ENCODE data around the gene SLC5A1. TPM values are rescaled to one million over a fixed set of nuclear protein-coding genes. Genes with fewer than 3 reads are reported as not detected.

Gene SLC5A1
- total and polyA plus RNA-seq, 2 donors = 0.24 to 0.52 TPM

DNA sequence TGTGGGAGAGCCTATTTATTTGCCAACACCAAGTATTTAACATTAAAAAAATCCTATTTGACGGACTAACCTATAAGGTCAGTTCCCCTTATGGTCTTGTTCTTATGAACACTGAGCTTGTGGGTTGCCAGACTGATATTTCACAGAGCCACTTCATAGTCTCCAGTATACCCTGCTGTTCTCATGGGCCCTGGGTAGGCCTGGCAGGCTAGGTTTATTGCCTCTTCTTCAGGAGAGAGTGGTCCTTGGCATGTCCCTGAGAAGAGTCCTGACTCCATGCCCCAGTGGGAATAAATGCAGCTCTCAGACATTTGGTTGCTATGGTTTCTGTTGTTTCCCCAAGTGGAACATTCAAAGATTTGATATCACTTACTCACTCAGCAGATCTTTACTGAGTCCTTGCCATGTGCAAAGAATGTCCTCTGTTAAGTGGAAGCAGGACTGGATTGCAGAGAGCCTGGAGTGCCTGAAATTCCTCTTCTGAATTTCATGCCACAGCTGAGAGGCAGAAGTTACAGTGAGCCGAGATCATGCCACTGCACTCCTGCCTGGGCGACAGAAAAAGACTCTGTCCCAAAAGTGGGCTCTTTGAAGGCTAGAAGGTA, 15.7 kb downstream of the SLC5A1 start:
- H3K4me1 ChIP-seq (ENCODE audit: control insufficient read depth in 2 of 2, insufficient read depth in 2 of 2, low read length in 2 of 2) = no peaks in the 10 kb centered on the region
- 84% methylated on average over 3 of the region's 3 CpGs for WGBS
- H3K27me3 ChIP-seq (ENCODE audit: control insufficient read depth in 2 of 2, insufficient read depth in 1 of 2, low read length in 1 of 2) = no peaks in the 10 kb centered on the region
- no peaks in the 10 kb centered on the region for H3K9me3 ChIP-seq (ENCODE audit: control insufficient read depth in 2 of 2, insufficient read depth in 1 of 2, low read length in 1 of 2)
- no peak overlapping the region for H3K4me3 ChIP-seq (ENCODE audit: low read length in 2 of 2)
- H3K27ac ChIP-seq (ENCODE audit: low read depth in 1 of 2, low read length in 1 of 2) = no peak overlapping the region
- DNase-seq (ENCODE audit: low read depth in 6 of 9, low spot score in 9 of 9) = no peak
- no peaks in the 10 kb centered on the region for H3K36me3 ChIP-seq (ENCODE audit: control insufficient read depth in 2 of 2, insufficient read depth in 2 of 2, low read length in 1 of 2)

DNA sequence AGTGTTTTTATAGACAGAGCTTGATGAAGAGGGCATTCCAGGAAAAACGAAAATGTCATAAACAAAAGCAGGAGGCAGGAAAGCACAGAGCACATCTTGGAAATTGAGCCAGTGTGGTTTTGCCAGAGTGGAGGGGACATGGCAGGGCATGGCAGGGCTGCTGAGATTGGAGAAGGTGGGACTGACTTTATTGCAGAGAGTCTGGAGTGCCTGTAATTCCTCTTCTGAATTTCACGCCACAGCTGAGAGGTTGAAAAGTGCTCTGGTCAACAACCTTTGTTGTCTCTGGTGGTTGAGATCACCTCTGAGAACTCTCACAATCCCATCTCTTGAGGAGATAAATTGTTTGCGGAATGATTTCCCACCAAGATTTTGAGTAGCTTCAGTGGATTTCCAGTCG, 16.4 kb downstream of the SLC5A1 start:
- H3K9me3 ChIP-seq (ENCODE audit: control insufficient read depth in 2 of 2, insufficient read depth in 1 of 2, low read length in 1 of 2) = no peaks in the 10 kb centered on the region
- H3K36me3 ChIP-seq (ENCODE audit: control insufficient read depth in 2 of 2, insufficient read depth in 2 of 2, low read length in 1 of 2) = no peaks in the 10 kb centered on the region
- H3K27ac ChIP-seq (ENCODE audit: low read depth in 1 of 2, low read length in 1 of 2) = no peak overlapping the region
- DNase-seq (ENCODE audit: low read depth in 6 of 9, low spot score in 9 of 9) = no peak
- WGBS = 82% methylated on average over 4 of the region's 4 CpGs
- H3K4me1 ChIP-seq (ENCODE audit: control insufficient read depth in 2 of 2, insufficient read depth in 2 of 2, low read length in 2 of 2) = no peaks in the 10 kb centered on the region
- no peak overlapping the region for H3K4me3 ChIP-seq (ENCODE audit: low read length in 2 of 2)
- H3K27me3 ChIP-seq (ENCODE audit: control insufficient read depth in 2 of 2, insufficient read depth in 1 of 2, low read length in 1 of 2) = no peaks in the 10 kb centered on the region

DNA sequence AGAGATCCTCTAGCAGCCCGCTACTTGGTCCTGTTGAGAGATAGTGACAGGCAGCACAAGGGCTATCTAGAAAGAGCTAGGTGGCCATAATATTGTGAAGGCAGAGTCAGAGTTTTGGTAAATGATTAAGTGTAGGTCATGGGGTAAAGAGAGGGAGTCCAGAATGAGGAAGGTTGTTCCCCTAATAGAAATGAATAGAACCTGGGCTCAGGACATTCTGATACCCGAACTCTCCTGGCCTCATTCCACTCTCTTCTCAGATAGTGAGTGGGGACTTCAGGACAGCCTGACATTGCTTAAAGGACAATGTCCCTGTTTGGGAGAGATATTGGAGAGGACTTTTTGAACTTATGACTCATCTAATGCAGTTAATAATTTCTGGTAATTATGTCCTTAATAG, 20.6 kb downstream of the SLC5A1 start:
- Histone ChIP-seq H3K27ac (ENCODE audit: low read depth in 1 of 2, low read length in 1 of 2) (no peak overlapping the region), H3K9me3 (ENCODE audit: control insufficient read depth in 2 of 2, insufficient read depth in 1 of 2, low read length in 1 of 2) (no peaks in the 10 kb centered on the region), H3K27me3 (ENCODE audit: control insufficient read depth in 2 of 2, insufficient read depth in 1 of 2, low read length in 1 of 2) (peaks cover 0 to 3% of the 10 kb centered on the region in 2 donors), H3K4me3 (ENCODE audit: low read length in 2 of 2) (no peak overlapping the region), H3K4me1 (ENCODE audit: control insufficient read depth in 2 of 2, insufficient read depth in 2 of 2, low read length in 2 of 2) (no peaks in the 10 kb centered on the region), H3K36me3 (ENCODE audit: control insufficient read depth in 2 of 2, insufficient read depth in 2 of 2, low read length in 1 of 2) (no peaks in the 10 kb centered on the region)
- WGBS = 89% methylated on average over 2 of the region's 2 CpGs
- DNase-seq (ENCODE audit: low read depth in 6 of 9, low spot score in 9 of 9) = no peak

DNA sequence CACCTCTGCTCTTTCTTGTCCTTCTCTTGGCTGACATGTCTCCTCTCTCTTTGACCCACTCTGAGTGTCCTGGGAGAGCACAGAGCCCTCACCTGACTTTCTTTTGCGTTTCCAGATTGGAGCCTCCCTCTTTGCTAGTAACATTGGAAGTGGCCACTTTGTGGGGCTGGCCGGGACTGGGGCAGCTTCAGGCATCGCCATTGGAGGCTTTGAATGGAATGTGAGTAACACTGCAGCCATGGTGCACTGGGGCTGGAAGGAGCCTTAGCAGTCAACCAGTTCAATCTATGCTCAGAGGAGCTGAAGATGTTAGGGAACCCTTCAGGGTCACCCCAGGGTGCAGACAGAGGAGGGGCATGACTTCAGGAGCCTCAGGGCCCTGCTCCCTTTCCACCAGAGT, 23.8 kb downstream of the SLC5A1 start:
- Histone ChIP-seq H3K9me3 (ENCODE audit: control insufficient read depth in 2 of 2, insufficient read depth in 1 of 2, low read length in 1 of 2) (no peaks in the 10 kb centered on the region), H3K4me1 (ENCODE audit: control insufficient read depth in 2 of 2, insufficient read depth in 2 of 2, low read length in 2 of 2) (no peaks in the 10 kb centered on the region), H3K27ac (ENCODE audit: low read depth in 1 of 2, low read length in 1 of 2) (no peak overlapping the region), H3K4me3 (ENCODE audit: low read length in 2 of 2) (no peak overlapping the region), H3K36me3 (ENCODE audit: control insufficient read depth in 2 of 2, insufficient read depth in 2 of 2, low read length in 1 of 2) (no peaks in the 10 kb centered on the region), H3K27me3 (ENCODE audit: control insufficient read depth in 2 of 2, insufficient read depth in 1 of 2, low read length in 1 of 2) (peaks cover 0 to 6% of the 10 kb centered on the region in 2 donors)
- WGBS = 85% methylated on average over 3 of the region's 3 CpGs
- DNase-seq (ENCODE audit: low read depth in 6 of 9, low spot score in 9 of 9) = no peak

DNA sequence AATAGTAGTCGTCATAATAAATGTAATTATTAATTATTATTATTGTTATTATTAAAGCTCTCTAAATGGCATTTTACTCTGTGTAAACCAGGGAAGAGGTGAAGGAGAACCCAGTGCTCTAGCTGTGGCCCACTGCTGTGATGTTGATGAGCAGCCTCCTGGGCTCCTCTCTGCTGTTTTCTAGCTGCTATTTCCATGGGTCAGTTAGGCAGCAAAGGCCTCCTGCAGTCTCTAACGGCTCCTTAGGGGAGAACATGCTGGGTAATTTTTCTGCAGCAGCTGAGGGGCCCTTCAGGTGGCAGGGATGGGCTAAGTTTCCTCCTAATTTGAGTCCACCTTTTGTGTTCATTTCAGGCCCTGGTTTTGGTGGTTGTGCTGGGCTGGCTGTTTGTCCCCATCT, 24.6 kb downstream of the SLC5A1 start:
- WGBS = 60% methylated on average over 2 of the region's 2 CpGs
- Histone ChIP-seq H3K4me3 (ENCODE audit: low read length in 2 of 2) (no peak overlapping the region), H3K27me3 (ENCODE audit: control insufficient read depth in 2 of 2, insufficient read depth in 1 of 2, low read length in 1 of 2) (peaks cover 0 to 6% of the 10 kb centered on the region in 2 donors), H3K36me3 (ENCODE audit: control insufficient read depth in 2 of 2, insufficient read depth in 2 of 2, low read length in 1 of 2) (no peaks in the 10 kb centered on the region), H3K9me3 (ENCODE audit: control insufficient read depth in 2 of 2, insufficient read depth in 1 of 2, low read length in 1 of 2) (no peaks in the 10 kb centered on the region), H3K27ac (ENCODE audit: low read depth in 1 of 2, low read length in 1 of 2) (no peak overlapping the region), H3K4me1 (ENCODE audit: control insufficient read depth in 2 of 2, insufficient read depth in 2 of 2, low read length in 2 of 2) (no peaks in the 10 kb centered on the region)
- no peak for DNase-seq (ENCODE audit: low read depth in 6 of 9, low spot score in 9 of 9)

DNA sequence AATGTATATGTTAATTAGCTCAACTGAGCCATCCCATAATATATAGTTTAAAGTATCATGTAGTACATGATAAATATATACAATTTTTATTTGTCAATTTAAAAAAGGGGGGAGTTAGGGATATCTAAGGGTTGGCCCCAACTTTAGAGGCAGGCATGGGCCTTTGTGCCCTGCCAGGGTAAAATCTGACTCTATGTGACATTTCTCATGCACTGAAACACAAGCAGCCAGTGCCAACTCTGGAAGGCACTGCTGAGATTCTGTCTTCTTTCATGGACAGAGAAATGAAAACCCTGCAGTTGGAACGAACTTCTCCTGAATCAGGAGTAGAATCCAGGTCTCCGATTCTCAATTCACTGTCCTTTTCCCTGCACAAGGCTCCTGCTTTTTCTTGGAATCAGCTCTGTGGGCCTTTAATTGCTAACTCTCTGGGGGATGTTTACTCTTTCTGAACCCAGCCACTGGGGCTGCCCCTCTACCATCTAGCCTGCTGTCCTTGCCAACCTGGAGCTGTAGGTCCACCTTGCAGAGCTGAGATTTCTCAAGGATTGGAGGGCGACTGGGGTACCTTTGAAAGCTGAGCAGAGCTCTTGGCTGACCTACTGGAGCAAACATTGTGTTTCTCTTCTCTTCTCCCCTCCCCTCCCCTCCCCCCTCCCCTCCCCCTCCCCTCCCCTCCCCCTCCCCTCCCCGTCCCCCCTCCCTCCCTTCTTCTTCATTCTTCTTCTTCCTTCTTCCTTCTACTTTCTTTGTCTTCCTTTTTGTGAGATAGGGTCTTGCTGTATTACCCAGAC, 26.7 kb downstream of the SLC5A1 start:
- Histone ChIP-seq H3K9me3 (ENCODE audit: control insufficient read depth in 2 of 2, insufficient read depth in 1 of 2, low read length in 1 of 2) (no peaks in the 10 kb centered on the region), H3K27ac (ENCODE audit: low read depth in 1 of 2, low read length in 1 of 2) (no peak overlapping the region), H3K4me3 (ENCODE audit: low read length in 2 of 2) (no peak overlapping the region), H3K4me1 (ENCODE audit: control insufficient read depth in 2 of 2, insufficient read depth in 2 of 2, low read length in 2 of 2) (no peaks in the 10 kb centered on the region), H3K36me3 (ENCODE audit: control insufficient read depth in 2 of 2, insufficient read depth in 2 of 2, low read length in 1 of 2) (no peaks in the 10 kb centered on the region), H3K27me3 (ENCODE audit: control insufficient read depth in 2 of 2, insufficient read depth in 1 of 2, low read length in 1 of 2) (peaks cover 0 to 6% of the 10 kb centered on the region in 2 donors)
- no peak for DNase-seq (ENCODE audit: low read depth in 6 of 9, low spot score in 9 of 9)
- 89% methylated on average over 3 of the region's 4 CpGs for WGBS

DNA sequence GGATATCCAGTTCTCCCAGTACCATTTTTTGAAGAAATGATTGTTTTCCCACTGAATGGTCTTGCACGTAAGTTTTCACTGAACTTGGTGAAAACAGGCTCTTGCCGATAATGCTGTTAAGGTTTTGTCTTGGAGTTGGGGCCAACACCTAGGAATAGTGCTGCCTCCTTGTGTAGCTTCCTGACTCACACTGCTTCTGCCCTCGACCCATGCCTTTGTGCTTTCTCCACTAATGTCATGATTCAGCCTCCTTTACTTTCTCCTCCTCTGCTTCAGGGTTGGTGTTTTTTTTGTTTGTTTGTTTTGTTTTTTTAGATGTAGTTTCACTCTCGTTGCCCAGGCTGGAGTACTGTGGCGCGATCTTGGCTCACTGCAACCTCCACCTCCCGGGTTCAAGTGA, 30.2 kb downstream of the SLC5A1 start:
- WGBS = 92% methylated on average over 7 of the region's 7 CpGs
- Histone ChIP-seq H3K36me3 (ENCODE audit: control insufficient read depth in 2 of 2, insufficient read depth in 2 of 2, low read length in 1 of 2) (no peaks in the 10 kb centered on the region), H3K27me3 (ENCODE audit: control insufficient read depth in 2 of 2, insufficient read depth in 1 of 2, low read length in 1 of 2) (peaks cover 0 to 9% of the 10 kb centered on the region in 2 donors), H3K9me3 (ENCODE audit: control insufficient read depth in 2 of 2, insufficient read depth in 1 of 2, low read length in 1 of 2) (no peaks in the 10 kb centered on the region), H3K27ac (ENCODE audit: low read depth in 1 of 2, low read length in 1 of 2) (no peak overlapping the region), H3K4me1 (ENCODE audit: control insufficient read depth in 2 of 2, insufficient read depth in 2 of 2, low read length in 2 of 2) (no peaks in the 10 kb centered on the region), H3K4me3 (ENCODE audit: low read length in 2 of 2) (no peak overlapping the region)
- DNase-seq (ENCODE audit: low read depth in 6 of 9, low spot score in 9 of 9) = no peak

DNA sequence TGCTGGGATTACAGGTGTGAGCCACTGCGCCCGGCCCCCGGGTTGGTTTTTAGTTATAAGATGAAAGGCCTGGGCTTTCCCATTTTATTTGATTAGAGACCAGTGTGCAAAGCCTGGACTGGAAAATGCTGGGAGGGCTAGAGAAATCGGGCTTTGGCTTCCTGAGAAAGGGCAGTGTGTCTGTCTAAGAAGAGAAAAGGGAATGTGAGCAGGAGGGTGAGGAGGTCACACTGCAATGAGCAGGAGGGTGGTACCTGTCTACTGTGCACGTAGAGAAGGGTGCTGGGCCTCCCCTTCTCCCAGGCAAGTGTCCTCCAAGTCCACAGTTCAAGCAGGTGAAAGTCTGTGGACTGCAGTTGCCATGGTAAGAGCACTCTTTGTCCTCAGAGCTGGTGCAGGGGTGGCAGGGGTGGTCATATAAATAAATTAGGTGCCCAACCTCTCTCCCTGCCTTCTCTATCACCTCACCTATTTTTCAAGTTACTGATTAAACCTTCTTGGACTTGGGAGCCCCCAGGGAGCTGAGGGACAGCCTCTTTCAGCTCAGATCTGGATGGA, 30.8 kb downstream of the SLC5A1 start:
- Histone ChIP-seq H3K4me1 (ENCODE audit: control insufficient read depth in 2 of 2, insufficient read depth in 2 of 2, low read length in 2 of 2) (no peaks in the 10 kb centered on the region), H3K27me3 (ENCODE audit: control insufficient read depth in 2 of 2, insufficient read depth in 1 of 2, low read length in 1 of 2) (peaks cover 0 to 9% of the 10 kb centered on the region in 2 donors), H3K9me3 (ENCODE audit: control insufficient read depth in 2 of 2, insufficient read depth in 1 of 2, low read length in 1 of 2) (no peaks in the 10 kb centered on the region), H3K4me3 (ENCODE audit: low read length in 2 of 2) (no peak overlapping the region), H3K36me3 (ENCODE audit: control insufficient read depth in 2 of 2, insufficient read depth in 2 of 2, low read length in 1 of 2) (no peaks in the 10 kb centered on the region), H3K27ac (ENCODE audit: low read depth in 1 of 2, low read length in 1 of 2) (no peak overlapping the region)
- DNase-seq (ENCODE audit: low read depth in 6 of 9, low spot score in 9 of 9) = no peak
- 90% methylated on average over 5 of the region's 5 CpGs for WGBS

DNA sequence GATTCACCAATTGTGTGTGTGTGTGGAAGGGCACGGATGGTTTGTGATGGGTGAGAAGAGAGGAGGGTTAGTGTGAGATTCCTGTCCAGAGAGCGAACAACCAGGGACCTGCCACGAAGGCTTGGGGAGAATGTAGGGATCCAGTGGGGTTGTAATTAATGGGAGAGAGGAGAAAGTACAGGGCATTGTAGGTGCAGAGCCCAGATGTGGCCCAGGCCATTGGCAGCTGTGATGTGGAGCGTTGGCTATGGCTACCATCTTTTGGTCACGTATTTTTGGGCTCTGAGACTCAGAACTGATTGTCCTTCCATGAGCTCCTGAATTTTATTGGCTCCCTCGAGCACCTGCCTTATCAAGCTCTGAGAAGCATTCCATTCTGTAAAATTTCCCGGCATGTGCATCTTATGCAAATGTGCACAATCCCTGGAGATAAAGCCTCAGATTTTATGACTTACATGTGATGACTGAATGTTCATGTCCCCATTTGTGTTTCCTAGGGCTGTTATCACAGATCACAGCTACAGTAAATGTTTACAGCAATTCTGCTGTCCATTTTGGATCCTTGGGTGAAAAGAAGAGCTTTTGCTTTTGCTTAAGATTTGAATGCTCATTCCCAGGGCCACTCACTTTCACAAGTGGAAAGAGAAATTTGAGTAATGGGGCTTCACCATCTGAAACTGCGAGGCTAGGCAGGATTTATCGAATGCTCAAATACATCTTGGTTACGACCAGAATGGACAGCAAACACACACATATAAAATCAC, 33.1 kb downstream of the SLC5A1 start:
- peaks cover 0 to 6% of the 10 kb centered on the region in 2 donors for H3K27me3 ChIP-seq (ENCODE audit: control insufficient read depth in 2 of 2, insufficient read depth in 1 of 2, low read length in 1 of 2)
- H3K4me3 ChIP-seq (ENCODE audit: low read length in 2 of 2) = no peak overlapping the region
- no peaks in the 10 kb centered on the region for H3K9me3 ChIP-seq (ENCODE audit: control insufficient read depth in 2 of 2, insufficient read depth in 1 of 2, low read length in 1 of 2)
- H3K36me3 ChIP-seq (ENCODE audit: control insufficient read depth in 2 of 2, insufficient read depth in 2 of 2, low read length in 1 of 2) = no peaks in the 10 kb centered on the region
- no peaks in the 10 kb centered on the region for H3K4me1 ChIP-seq (ENCODE audit: control insufficient read depth in 2 of 2, insufficient read depth in 2 of 2, low read length in 2 of 2)
- no peak for DNase-seq (ENCODE audit: low read depth in 6 of 9, low spot score in 9 of 9)
- 89% methylated on average over 10 of the region's 10 CpGs for WGBS
- H3K27ac ChIP-seq (ENCODE audit: low read depth in 1 of 2, low read length in 1 of 2) = no peak overlapping the region
